IPS-NIHi7 (cell line): ENCODE results near the gene KLHL35.

Experiments used
- DNase-seq: peaks from one replicate; pipeline ENCODE4 v3.0.0; 2012; ENCODE audit warnings: mixed read lengths; ENCODE audit errors: extremely low spot score

The KLHL35 gene

GRCh38 chr11:75468534-75469340, 35.7 kb upstream of the KLHL35 start:
- no peak for DNase-seq

GRCh38 chr11:75467881-75468280, 34.9 kb upstream of the KLHL35 start:
- no peak for DNase-seq

- no peak for DNase-seq
Measured at GRCh38 chr11:75467311-75467710, 34.3 kb upstream of the KLHL35 start.

DNA sequence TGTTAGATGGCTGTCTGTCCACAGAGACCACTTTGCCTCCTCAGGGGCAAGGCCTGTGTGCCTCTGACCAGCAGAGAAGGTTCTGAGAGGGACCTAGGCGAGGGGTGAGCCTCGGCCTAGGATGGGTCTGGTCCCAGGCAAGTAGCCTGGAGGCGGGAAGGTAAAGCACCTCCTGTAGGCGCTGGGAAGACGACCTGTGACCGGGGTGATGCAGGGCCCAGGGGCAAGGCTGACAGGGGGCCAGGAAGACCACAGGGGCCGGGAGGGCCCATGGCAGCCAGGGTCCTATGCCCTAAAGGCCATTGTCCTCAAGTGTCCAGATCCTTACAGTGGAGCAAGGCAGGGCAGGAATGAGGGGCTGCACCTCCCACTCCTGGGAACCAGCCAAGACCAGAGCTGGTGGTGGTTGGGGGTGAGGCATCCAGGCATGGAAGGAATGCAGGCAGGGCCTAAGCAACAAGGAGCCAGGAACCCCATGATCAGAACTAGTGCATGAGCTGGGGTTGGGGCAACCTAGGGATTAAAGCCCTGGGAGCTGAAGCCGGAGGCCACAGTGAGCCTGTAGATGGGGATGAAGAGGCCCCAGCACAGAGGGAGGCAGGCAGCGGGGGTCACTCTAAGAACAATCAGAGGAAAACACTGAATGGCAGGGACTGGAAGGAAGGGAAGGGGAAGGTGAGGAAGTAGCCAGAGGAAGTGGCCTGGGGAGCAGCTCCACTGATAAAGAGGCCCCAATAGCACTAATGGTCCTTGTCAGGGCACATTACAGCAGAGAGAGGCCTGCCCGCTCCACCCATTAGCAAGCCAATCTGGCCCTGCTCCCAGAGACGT, 32.9 kb upstream of the KLHL35 start:
- DNase-seq = peak; percentile 26

DNA sequence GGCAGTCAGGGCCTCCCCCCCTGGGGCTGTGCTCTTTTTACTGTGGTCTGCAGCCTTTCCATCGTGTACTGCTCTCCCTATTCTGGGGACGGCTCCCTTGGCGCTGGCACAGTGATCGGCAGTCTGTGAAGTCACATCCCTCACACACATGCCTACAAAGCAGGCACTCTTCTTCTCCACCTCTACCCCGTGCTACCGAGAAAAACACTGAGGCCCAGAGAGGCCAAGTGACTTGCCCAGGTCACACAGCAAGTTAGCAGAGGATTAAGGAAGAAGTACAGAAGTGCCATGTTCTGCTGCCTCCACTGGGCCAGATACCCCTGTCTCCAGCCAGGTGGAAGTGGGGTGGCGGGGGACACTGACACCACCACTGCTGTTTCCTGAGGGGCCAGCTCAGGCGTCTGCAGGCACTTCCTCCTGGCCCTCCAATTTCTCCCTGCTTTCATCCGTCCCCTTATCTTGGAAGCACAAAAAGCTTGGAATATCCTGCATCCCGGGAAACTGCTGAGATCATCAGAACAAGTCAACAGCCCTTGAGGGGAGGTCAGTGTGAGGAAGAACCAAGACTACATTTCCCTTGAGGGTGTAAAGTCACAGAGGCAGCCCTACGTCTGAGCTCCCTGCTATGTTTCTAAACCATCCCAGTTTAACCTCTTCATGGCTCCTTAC, 30.2 kb upstream of the KLHL35 start:
- DNase-seq = no peak

DNA sequence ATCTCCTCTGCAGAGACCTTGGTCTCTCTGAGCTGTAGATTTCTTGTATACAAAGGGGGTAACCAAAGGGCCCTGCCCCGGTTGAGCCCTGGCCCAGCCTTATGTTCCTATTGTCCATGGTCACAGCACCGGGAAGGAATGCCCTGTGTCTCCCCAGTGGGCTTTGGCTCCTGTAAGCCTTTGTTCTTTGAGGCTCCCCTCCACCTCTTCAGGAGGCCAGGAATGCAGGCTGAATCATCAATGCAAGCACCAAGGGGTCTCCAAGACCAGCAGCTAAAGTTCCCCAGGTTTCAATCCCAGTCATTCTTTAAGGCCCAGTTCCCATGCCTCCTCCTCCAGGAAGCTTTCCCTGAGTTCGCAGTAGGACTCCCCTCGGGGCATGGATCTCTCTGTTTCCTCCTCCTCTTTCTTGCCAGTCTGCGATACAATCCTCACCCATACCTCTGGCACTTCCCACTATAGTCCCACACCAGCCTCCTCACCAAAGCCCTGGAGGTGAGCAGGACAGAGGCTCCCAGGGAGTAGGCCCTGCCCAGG, 29.2 kb upstream of the KLHL35 start:
- DNase-seq = peak; percentile 60

GRCh38 chr11:75461151-75461550, 28.1 kb upstream of the KLHL35 start:
- no peak for DNase-seq

DNA sequence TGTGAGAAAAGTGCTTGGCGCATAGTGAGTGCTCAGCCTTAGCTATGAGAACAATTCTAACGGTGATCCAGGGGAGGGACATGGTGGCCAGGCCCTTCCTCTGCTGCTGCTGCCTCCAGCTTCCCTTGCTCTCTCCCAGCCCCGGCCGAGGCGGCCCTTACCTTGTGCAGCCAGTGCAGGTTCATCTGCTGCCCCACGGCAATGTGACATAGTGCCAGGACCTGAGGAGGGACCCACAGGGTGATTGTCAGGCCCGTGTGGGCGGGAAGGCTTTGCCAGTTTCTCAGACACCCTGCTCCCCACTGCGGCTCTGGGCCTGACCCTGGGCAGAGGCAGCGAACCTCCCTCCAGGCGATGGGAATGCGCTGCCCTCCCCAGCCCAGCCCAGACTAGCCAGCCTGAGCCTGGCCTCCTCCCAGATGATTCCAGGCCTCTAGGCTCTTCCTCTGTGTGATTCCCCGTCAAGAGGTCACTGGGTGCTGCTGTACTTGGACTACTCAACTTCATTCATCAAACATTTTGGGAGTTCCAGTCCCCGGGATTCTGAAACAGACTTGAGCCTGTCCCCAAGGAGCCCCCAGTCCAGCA, 23.7 kb upstream of the KLHL35 start:
- DNase-seq = no peak

DNA sequence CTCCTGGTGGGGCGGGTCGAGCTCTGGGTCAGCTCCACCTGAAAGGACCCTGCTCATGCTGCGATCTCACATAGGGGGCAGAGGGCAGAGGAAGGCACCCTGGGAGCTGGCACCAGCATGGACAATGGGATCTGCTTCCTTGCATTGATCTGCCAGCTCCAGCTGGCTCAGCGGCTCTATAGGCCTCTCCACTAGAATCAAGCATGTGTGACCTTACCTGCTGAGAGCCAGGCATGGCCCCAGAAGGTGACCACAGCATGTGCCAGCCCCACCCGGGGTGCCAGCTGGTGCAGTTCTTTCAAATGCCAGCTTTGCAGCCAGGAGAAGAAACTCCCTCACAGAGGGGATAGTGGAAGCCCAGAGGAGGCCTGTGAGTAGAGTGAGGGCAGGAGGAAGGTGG, 22.0 kb upstream of the KLHL35 start:
- DNase-seq = no peak

- no peak for DNase-seq
Measured at GRCh38 chr11:75453916-75454655, 21.1 kb upstream of the KLHL35 start.

DNA sequence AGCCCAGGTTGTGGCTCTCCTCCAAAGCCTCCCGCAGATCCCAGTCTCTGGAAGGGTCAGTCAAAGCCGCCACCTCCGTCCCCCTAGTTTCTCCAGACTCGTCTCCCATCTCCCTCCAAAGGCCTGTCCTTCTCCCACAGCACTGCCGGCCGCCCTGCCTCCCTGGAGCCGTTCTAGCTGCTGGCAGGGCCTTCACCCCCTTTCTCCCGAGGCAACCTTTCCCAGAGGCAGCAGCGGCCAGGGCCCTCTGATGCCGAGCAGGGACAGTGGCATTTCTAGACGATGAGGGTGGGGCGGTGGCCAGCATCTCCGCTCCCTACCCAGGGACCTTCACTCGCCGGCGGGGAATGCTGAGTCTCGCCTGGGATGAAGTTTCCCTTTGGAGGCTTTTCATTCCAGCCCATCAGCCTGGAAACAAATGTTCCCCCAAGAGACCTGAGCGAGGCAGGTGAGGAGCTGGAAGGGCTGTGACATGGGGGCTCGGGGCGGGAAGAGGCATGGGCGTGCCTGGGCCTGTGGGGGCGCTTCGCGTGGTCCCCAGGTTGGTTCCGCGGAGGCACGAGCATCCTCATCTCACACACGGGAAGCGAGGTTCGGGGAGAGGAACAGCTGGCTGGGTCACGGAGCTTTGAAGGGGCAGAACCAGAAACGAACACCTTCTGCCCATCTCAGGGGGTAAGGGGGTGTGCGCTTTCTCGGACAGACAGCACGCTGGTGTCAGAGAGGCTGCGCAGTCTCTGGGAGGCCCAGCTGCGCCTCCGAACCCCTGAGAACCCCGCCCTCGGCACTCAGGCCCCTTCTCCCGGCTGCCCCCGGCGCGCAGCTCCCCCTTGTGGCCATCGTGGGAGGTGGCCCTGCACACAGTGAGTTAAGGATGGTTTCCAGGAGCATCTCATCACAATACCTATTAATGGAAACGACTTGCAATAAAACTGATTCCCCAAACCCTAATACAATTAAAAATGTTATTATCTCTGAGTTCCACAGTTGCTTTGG, 18.1 kb upstream of the KLHL35 start:
- peak; percentile 83 for DNase-seq

DNA sequence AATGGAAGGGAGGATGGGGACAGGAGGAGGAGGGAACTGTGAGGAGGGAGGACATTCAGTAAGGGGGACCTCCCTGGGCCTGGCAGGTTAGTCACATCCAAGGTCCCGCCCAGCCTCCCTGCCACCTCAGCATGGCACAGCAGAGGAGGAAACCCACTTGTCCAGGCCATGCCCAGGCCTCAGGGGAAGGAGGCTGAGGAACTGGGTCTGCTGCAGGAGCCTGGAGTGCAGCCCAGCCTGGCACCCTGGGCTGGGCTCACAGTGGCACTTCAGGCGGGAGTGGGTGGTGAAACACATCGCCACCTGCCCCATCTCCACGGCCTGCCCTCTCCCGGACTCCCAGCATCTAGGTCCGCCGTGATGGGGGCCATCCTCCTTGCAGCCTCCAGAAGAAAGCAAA, 17.2 kb upstream of the KLHL35 start:
- no peak for DNase-seq

GRCh38 chr11:75449776-75450175, 16.8 kb upstream of the KLHL35 start:
- no peak for DNase-seq

- no peak for DNase-seq
Measured at GRCh38 chr11:75449271-75449670, 16.3 kb upstream of the KLHL35 start.

DNA sequence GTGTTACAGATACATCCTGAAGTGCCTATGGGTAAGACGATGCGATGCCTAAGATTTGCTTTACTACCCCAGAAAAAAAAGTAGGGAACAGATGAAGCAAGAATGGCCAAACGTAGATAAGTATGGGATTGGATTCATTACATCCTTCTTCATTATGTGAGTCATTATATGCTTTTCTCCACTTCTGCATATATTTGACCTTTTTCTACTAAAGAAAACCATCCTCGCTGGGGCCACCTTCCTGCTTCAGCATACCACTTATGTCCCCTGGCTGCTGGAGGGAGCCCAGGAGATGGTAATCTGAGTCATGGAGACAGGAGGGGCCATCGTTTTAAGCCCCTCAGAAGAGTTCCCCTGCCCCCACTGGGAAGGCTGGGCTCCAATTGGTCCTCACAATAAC, 14.4 kb upstream of the KLHL35 start:
- no peak for DNase-seq

- peak; percentile 90 for DNase-seq
Measured at GRCh38 chr11:75445315-75445953, 12.4 kb upstream of the KLHL35 start.

- no peak for DNase-seq
Measured at GRCh38 chr11:75443043-75443442, 10.0 kb upstream of the KLHL35 start.

GRCh38 chr11:75442161-75442885, 9.3 kb upstream of the KLHL35 start:
- no peak for DNase-seq

DNA sequence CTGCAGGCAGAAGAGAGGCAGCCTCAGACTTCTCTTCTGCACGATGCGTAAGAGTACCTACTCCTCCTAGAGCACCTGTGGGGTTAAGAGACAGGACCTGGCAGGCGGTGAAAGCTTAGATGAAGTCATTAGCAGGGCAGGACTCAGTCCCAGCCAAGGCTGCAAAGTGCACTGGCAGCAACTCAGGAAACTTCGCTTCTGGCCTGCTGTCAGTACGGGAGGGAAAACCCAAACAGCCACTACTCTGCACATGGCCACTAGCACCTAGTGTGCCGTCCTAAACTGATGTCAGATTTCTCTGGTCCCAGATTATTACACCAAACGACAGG, 8.8 kb upstream of the KLHL35 start:
- no peak for DNase-seq
